Fibroblast of the aortic adventitia (primary cell): ENCODE measurements around the gene FAM174A. TPM values are rescaled to one million over a fixed set of nuclear protein-coding genes. Genes with fewer than 3 reads are reported as not detected.

ENCODE experiments used
- DNase-seq: peaks from one replicate; pipeline ENCODE4 v3.0.0-alpha.2; 2010; ENCODE audit warnings: low read depth
- H3K4me3 ChIP-seq: 2 replicates; pipeline ENCODE4 v1.5.1; 2011; ENCODE audit warnings: low read depth, mild to moderate bottlenecking, control low read depth, low read length, moderate library complexity
- total RNA-seq: library from RNA; depleted of rRNA; stranded (reverse); fragments of >200 nt; gene quantifications from 2 replicates; pipeline ENCODE4 v1.2.3, GENCODE V29; 2012; ENCODE audit warnings: low replicate concordance
- TF ChIP-seq, protein P1 (sequence below): IDR thresholded peaks from 2 replicates; pipeline ENCODE4 v1.5.1; 2011; ENCODE audit warnings: mild to moderate bottlenecking, low read length, control low read depth, inconsistent platforms; ENCODE audit not compliant: insufficient read depth

Gene FAM174A
- total RNA-seq, 1 donor, result 9.7 TPM

DNA sequence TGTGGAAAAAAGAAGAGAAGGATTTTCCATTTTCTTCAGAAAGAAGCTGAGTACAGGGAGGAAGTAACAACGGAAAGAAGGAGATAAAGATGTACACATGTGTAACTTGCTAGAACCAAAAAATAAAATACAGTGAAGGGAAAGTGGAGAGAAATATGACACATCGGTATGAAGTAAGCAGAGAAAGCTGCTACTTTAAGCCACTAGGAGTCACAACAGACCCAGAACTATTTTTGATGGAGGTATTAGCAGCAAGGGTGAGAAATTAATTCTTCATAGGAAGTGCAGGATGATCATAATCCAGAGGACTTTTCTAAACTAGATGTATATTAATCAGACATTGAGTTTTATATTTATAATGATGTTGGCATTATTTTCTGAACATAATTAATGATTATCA, 88.5 kb downstream of the FAM174A start:
- TF ChIP-seq, protein P1, sequence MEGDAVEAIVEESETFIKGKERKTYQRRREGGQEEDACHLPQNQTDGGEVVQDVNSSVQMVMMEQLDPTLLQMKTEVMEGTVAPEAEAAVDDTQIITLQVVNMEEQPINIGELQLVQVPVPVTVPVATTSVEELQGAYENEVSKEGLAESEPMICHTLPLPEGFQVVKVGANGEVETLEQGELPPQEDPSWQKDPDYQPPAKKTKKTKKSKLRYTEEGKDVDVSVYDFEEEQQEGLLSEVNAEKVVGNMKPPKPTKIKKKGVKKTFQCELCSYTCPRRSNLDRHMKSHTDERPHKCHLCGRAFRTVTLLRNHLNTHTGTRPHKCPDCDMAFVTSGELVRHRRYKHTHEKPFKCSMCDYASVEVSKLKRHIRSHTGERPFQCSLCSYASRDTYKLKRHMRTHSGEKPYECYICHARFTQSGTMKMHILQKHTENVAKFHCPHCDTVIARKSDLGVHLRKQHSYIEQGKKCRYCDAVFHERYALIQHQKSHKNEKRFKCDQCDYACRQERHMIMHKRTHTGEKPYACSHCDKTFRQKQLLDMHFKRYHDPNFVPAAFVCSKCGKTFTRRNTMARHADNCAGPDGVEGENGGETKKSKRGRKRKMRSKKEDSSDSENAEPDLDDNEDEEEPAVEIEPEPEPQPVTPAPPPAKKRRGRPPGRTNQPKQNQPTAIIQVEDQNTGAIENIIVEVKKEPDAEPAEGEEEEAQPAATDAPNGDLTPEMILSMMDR, result peak; percentile 64
- no peak overlapping the region for H3K4me3 ChIP-seq
- peak; percentile 66 for DNase-seq

DNA sequence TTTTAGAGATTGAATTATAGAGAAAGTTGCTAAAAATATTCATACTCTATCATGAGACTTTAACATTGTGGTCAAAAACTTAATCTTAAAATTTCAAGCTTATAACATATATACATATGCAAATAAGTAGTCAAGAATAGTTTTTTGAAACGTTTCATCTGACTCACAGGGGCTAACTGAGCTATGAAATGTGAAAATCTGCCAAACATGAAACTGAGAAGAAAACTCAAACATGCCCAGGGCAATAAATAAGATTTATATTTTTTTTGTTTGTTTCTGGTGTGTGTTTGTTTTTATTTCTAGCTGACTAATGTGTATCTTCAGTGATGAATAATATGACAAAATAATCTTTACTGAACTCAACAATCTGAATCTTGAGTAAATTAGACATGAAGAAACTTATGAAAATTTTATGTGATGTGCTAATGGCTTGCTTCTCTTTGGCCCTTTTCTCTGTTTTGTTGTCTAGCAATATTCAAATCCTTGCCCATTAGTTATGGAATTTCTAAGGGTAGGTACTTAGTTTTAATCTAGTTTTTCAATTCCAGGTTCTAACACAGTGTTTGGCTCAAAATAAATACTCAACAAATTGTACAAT, 99.9 kb downstream of the FAM174A start:
- H3K4me3 ChIP-seq, result no peak overlapping the region
- no peak for DNase-seq
- TF ChIP-seq, protein P1, result no peak
